ENCODE data around the gene ADAM12.

Gene ADAM12

GRCh38 chr10:125964558-125964957 is 423.7 kb downstream of the ADAM12 start:
- Histone ChIP-seq H3K4me3 (ENCODE audit: low read depth in 1 of 2, low read length in 1 of 2) (no peak overlapping the region), H3K9me3 (no peaks in the 10 kb centered on the region), H3K4me1 (ENCODE audit: control insufficient read depth in 1 of 2, insufficient read depth in 1 of 2, low read depth in 1 of 2, low read length in 1 of 2) (no peaks in the 10 kb centered on the region), H3K27me3 (no peaks in the 10 kb centered on the region), H3K36me3 (no peaks in the 10 kb centered on the region), H3K27ac (no peak overlapping the region)
- TF ChIP-seq, protein P1, sequence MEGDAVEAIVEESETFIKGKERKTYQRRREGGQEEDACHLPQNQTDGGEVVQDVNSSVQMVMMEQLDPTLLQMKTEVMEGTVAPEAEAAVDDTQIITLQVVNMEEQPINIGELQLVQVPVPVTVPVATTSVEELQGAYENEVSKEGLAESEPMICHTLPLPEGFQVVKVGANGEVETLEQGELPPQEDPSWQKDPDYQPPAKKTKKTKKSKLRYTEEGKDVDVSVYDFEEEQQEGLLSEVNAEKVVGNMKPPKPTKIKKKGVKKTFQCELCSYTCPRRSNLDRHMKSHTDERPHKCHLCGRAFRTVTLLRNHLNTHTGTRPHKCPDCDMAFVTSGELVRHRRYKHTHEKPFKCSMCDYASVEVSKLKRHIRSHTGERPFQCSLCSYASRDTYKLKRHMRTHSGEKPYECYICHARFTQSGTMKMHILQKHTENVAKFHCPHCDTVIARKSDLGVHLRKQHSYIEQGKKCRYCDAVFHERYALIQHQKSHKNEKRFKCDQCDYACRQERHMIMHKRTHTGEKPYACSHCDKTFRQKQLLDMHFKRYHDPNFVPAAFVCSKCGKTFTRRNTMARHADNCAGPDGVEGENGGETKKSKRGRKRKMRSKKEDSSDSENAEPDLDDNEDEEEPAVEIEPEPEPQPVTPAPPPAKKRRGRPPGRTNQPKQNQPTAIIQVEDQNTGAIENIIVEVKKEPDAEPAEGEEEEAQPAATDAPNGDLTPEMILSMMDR (IDR thresholded peaks at IDR 0.05) = no peak

Measured in neutrophil (primary cell).